ENCODE data around the gene SFN. TPM values are rescaled to one million over a fixed set of nuclear protein-coding genes. Genes with fewer than 3 reads are reported as not detected.

Gene SFN
- total and polyA plus RNA-seq, 2 donors (not counting 3 experiments of a cell fraction or from before 2014, with no cell fraction given), result 0.08 to 0.33 TPM

DNA sequence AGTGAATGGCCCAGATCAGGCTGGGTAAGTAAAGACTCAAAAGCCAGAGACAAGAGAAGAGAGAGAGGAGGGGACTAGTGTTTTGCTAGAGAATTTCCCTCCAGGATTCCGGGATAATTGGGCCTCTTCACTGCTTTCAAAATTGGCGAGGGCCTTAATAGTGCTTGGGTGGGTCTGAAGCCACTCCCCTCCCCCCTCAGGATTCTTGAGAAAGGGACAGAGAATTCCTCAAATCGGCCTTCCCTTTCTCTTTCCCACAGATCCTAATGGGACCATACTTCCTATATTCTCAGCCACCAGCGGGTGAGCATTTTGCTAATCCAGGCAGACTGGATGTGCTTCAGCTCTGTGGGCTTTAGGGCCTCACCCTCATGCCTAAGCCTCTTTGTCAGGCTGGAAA is 11.9 kb downstream of the SFN start:
- Histone ChIP-seq H3K4me3 (replicated peaks in 1 of 3; ENCODE audit: insufficient read depth in 1 of 3, low read depth in 1 of 3, low read length in 3 of 3) (no peak overlapping the region), H4K20me1 (replicated peaks; ENCODE audit: control insufficient read depth, extremely low read depth, insufficient read depth, low read length) (no peaks in the 10 kb centered on the region), H3K27ac (ENCODE audit: insufficient read depth, low read depth, low read length) (no peak overlapping the region), H3K4me1 (ENCODE audit: control insufficient read depth, extremely low read depth, insufficient read depth, low read length) (no peaks in the 10 kb centered on the region), H3K9ac (replicated peaks; ENCODE audit: extremely low read depth, insufficient read depth, low read length) (no peak overlapping the region), H3K9me1 (replicated peaks; ENCODE audit: control insufficient read depth, extremely low read depth, insufficient read depth, low read length) (no peaks in the 10 kb centered on the region), H3K27me3 (ENCODE audit: control insufficient read depth in 2 of 2, insufficient read depth in 2 of 2, low read length in 2 of 2) (no peaks in the 10 kb centered on the region), H2AFZ (ENCODE audit: low read depth, low read length) (no peak overlapping the region), H3K36me3 (ENCODE audit: control insufficient read depth in 2 of 2, extremely low read depth in 1 of 2, insufficient read depth in 2 of 2, low read length in 2 of 2) (peaks cover 6 to 16% of the 10 kb centered on the region in 2 experiments), H3K4me2 (ENCODE audit: insufficient read depth, low read length) (no peak overlapping the region), H3K79me2 (ENCODE audit: control insufficient read depth, insufficient read depth, low read length) (no peaks in the 10 kb centered on the region), H3K9me3 (replicated peaks; ENCODE audit: control insufficient read depth, insufficient read depth, low read length) (no peaks in the 10 kb centered on the region)
- dilution Hi-C loops (cut with MboI; ENCODE audit: extremely low pct_ligation_motif_present, low sequenced_read_pairs), result no loop called here
- no peak for DNase-seq (ENCODE audit: low read depth, low spot score)
- no TSS peak for BruUV-seq (replicated peaks)
- CTCF ChIA-PET, result interaction anchor here (0.6 kb wide), 1 partner anchor 65 kb away, joined by 3 read pairs; no protein-coding TSS in a partner anchor
- POLR2A ChIA-PET, result no interaction called here
- no peak for FAIRE-seq
- TF ChIP-seq POLR2A (IDR thresholded peaks at IDR 0.05; ENCODE audit: low read depth, low read length) (no peak), FOS (IDR thresholded peaks at IDR 0.05; ENCODE audit: borderline replicate concordance, insufficient read depth, low read length) (no peak), MYC (IDR thresholded peaks at IDR 0.05; ENCODE audit: low read depth, low read length) (no peak)
- intact Hi-C loops (cut with micrococcal nuclease), result no loop called here

DNA sequence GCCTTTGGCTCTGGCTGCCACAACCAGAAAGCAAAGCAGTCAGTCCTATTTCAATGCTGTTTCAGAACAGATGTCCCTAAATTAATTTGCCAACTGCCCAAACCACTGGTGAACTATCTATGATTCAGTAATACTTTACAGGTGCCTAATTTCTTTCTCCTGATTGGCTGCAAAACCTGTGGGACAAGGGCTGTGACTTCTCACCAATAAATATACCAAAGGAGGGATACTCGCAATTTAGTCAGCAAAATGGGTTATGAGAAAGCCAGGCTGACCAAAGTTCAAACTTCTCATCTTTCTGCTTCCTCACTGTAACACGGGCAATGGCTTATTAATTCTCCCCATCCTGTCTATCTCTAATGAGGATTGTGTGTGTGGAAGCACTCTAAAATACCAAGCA is 14.4 kb downstream of the SFN start:
- no peak overlapping the region for H3K9ac ChIP-seq (replicated peaks; ENCODE audit: extremely low read depth, insufficient read depth, low read length)
- H3K9me1 ChIP-seq (replicated peaks; ENCODE audit: control insufficient read depth, extremely low read depth, insufficient read depth, low read length), result no peaks in the 10 kb centered on the region
- POLR2A ChIA-PET, result no interaction called here
- no peak overlapping the region for H2AFZ ChIP-seq (ENCODE audit: low read depth, low read length)
- H3K4me3 ChIP-seq (replicated peaks in 1 of 3; ENCODE audit: insufficient read depth in 1 of 3, low read depth in 1 of 3, low read length in 3 of 3), result no peak overlapping the region
- CTCF ChIA-PET, result interaction anchor here (1.2 to 4.5 kb wide), 9 partner anchors 10 to 377 kb away, joined by 3 to 45 read pairs (median 17); partner anchors contain the start of gene ZDHHC18
- peaks cover 6 to 24% of the 10 kb centered on the region in 2 experiments for H3K36me3 ChIP-seq (ENCODE audit: control insufficient read depth in 2 of 2, extremely low read depth in 1 of 2, insufficient read depth in 2 of 2, low read length in 2 of 2)
- H3K27me3 ChIP-seq (ENCODE audit: control insufficient read depth in 2 of 2, insufficient read depth in 2 of 2, low read length in 2 of 2), result no peaks in the 10 kb centered on the region
- H3K4me1 ChIP-seq (ENCODE audit: control insufficient read depth, extremely low read depth, insufficient read depth, low read length), result no peaks in the 10 kb centered on the region
- dilution Hi-C loops (cut with MboI; ENCODE audit: extremely low pct_ligation_motif_present, low sequenced_read_pairs) (no loop called here), intact Hi-C loops (cut with micrococcal nuclease) (no loop called here)
- no peaks in the 10 kb centered on the region for H4K20me1 ChIP-seq (replicated peaks; ENCODE audit: control insufficient read depth, extremely low read depth, insufficient read depth, low read length)
- no peaks in the 10 kb centered on the region for H3K79me2 ChIP-seq (ENCODE audit: control insufficient read depth, insufficient read depth, low read length)
- DNase-seq (ENCODE audit: low read depth, low spot score), result no peak
- no peak overlapping the region for H3K4me2 ChIP-seq (ENCODE audit: insufficient read depth, low read length)
- no peak for FAIRE-seq
- no peak overlapping the region for H3K27ac ChIP-seq (ENCODE audit: insufficient read depth, low read depth, low read length)
- TF ChIP-seq, protein P1, sequence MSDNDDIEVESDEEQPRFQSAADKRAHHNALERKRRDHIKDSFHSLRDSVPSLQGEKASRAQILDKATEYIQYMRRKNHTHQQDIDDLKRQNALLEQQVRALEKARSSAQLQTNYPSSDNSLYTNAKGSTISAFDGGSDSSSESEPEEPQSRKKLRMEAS (IDR thresholded peaks at IDR 0.05; ENCODE audit: insufficient read depth, insufficient read length), result no peak
- TF ChIP-seq POLR2A (IDR thresholded peaks at IDR 0.05; ENCODE audit: low read depth, low read length) (no peak), JUN (IDR thresholded peaks at IDR 0.05; ENCODE audit: borderline replicate concordance, insufficient read depth, insufficient read length, low read depth) (no peak)
- TSS peak; percentile 7 for BruUV-seq (replicated peaks)
- no peaks in the 10 kb centered on the region for H3K9me3 ChIP-seq (replicated peaks; ENCODE audit: control insufficient read depth, insufficient read depth, low read length)
